NCI-H226 (cell line): Measurements from ENCODE around the gene CYP21A2.
"Not testable (repeated sequence)": the region's sequence is repeated elsewhere in the genome, so short reads cannot be mapped to it uniquely, and the experiment has no call there.

Experiments
- DNase-seq: peaks from one replicate; pipeline ENCODE4 v3.0.0-alpha.2; 2015

Gene CYP21A2

DNA sequence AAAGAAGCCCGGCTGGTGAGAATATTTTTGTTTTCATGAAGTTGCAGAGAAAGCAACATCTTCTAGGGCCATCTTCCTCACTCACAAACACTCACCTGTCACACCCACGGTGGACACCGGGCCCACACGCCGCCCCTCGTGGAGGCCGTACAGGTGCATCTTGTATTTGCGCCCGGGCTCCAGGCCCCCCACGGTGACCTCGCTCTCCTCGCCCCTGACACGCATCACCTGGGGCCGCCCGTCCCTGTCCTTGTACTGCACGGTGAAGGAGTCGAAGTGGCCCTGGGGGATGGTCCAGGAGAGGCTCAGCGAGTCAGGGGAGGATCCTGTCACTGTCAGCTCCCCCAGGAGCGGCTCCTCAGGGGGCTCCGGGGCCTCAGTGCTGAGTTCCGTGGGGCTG, 17.5 kb downstream of the CYP21A2 start:
- not testable (repeated sequence) for DNase-seq

DNA sequence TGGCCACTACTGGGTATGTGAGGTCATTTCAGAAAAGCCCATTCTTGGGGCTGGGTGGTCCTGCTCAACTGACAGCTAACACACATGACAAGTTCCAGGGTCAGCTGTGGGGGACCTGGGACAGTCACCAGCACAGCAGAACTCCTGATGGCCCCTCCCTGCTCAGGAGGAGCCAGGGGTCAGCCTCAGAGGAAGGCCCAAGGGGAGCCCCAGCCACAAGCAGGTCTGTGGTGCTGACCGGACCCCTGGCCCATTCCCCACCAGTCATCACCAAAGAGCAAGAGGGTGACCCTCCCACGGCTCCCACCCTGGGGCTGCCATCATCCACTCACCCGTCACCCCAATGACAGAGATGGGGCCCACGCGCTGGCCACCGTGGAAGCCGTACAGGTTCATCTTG, 18.0 kb downstream of the CYP21A2 start:
- no peak for DNase-seq

DNA sequence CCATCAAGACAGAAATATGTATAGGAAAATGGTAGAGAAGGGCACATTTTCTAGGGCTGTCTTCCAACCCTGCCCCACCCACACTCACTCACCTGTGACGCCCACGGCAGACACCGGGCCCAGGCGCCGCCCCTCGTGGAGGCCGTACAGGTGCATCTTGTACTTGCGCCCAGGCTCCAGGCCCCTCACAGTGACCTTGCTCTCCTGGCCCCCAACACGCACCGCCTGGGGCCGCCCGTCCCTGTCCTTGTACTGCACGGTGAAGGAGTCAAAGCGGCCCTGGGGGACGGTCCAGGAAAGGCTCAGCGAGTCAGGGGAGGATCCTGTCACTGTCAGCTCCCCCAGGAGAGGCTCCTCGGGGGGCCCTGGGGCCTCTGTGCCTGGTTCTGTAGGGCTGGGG, 19.8 kb downstream of the CYP21A2 start:
- no peak for DNase-seq

DNA sequence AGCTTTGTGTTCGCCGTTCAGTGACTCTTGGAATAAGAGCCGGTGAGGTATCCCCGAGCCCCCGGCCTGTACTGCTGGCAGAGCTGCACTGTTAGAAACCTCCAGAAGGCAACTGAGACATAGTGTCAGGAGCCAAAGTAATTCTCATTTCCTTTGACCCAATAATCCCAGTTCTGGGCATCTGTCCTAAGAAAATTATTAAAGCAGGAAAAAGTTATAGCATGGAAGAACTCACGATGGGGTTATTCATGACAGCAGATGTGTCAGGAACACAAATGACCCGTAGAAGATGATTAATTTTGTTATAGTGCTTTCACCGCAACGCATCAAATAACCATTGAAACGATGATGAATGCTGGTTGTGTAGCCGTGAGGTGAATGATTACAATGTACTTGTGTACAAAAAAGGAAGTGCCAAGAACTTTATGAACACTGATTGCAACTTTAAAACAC, 20.3 kb downstream of the CYP21A2 start:
- no peak for DNase-seq

DNA sequence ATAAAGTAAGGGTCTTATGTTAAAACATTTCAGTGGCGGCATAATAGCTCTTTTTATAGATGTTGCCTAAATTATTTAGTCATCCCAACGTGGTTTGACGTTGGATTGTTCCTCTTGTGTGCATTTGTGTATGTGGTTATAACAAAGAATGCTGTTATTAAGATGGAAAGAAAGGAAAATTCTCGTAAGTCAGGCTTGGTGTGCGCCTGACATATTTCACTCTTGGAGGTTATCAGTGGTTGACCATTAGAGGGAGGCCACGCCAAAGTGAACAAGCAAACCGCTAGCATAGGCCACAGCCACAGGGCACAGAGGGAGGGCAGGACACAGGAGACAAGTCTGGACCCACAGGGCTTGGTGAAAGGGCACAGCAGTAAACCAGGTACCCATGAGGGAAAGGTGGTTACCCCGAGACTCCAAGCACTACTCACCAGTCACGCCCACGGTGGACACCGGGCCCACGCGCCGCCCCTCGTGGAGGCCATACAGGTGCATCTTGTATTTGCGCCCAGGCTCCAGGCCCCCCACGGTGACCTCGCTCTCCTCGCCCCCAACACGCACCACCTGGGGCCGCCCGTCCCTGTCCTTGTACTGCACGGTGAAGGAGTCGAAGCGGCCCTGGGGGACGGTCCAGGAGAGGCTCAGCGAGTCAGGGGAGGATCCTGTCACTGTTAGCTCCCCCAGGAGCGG, 22.9 kb downstream of the CYP21A2 start:
- DNase-seq = no peak

DNA sequence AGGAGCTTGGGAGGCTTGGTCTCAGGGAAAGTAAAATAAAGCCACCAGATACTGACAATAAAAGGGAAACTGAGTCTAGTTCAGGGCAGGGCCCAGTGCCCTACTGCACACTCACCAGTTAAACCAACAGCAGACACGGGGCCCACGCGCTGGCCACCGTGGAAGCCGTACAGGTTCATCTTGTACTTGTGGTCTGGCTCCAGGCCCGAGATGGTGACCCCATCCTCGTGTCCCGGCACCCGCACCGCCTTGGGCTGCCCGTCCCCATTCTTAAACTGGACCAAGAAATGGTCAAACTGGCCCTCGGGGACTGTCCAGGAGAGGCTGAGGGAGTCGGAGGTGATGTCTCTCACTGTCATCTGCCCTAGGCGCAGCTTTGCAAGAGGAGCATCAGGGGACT, 26.5 kb downstream of the CYP21A2 start:
- DNase-seq = no peak

DNA sequence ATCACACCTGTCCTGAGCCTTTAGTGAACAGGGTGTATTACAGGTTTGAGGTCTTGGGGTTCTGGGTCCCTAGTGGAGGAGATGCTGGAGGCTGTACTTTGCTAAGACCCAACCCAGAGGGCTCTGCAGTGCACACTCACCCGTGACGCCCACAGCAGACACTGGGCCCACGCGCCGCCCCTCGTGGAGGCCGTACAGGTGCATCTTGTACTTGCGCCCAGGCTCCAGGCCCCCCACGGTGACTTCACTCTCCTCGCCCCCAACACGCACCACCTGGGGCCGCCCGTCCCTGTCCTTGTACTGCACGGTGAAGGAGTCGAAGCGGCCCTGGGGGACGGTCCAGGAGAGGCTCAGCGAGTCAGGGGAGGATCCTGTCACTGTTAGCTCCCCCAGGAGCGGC, 29.3 kb downstream of the CYP21A2 start:
- DNase-seq = not testable (repeated sequence)

DNA sequence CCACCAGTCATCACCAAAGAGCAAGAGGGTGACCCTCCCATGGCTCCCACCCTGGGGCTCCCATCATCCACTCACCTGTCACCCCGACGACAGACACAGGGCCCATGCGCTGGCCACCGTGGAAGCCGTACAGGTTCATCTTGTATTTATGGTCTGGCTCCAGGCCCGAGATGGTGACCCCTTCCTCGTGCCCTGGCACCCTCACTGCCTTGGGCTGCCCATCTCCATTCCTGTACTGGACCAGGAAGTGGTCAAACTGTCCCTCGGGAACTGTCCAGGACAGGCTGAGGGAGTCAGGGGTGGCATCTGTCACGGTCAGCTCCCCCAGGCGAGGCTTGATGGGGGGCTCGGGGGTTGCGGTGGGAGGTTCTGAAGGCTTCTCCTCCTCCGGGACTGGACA, 30.1 kb downstream of the CYP21A2 start:
- not testable (repeated sequence) for DNase-seq

DNA sequence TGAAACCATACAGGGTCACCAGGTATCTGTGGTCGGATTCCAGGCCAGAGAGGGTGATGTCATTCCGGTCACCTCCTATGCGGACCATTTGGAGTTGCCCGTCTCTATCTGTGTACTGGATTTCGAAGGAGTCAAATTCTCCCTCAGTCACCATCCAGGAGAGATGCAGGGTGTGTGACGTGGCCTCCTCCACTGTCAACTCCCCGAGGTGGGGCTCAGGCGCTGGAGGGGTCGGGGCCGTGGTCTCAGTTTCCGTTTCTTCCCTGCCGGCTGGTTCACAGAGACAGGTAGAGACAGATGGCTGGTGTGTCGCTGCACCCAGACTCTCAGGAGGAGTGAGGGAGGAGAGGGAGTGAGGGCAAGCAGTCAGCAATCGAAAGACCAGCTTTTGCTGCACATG, 30.7 kb downstream of the CYP21A2 start:
- DNase-seq = no peak

DNA sequence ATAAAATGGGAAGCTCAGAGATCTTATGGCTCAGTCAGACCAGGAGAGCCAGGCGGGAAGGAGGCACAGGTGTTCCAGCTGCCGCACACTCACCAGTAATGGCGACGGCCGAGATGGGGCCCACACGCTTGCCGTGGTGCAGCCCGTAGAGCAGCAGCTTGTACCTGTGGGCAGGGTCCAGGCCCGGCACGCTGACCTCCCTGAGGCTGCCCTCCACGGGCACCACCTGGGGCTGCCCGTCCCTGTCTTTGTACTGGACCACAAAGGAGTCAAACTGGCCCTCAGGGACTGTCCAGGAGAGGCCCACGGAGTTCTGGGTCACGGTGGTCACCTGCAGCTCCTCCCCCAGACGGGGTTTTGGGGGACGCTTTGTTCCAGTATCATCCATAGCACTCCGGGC, 31.2 kb downstream of the CYP21A2 start:
- DNase-seq = no peak

DNA sequence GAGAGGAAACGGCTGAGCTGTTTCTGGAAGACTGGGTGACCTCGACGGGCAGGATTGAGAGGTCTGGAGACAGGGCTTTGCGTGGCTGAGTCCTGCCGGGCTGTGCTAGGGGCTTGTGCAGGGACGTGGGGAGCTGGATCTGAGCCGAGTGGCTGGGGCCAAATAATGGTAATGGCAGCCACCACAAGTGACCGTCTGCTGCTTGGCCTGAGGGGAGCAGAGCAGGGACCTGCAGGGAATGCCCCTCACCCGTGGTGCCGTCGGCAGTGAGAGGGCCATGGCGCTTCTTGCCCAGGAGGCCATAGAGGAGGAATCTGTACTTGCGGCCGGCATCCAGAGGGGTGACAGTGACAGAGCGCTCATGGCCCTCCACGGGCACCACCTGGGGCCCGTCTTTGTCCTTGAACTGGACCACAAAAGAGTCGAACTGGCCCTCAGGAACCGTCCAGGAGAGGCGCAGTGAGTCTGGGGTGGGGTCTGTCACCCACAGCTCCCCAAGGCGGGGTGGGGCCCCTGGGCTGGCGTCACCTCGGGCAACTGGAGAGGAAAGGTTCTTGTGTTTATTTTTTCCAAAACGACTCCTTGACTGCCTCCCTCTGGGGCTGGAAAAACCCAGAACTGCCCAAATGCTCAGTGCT, 31.8 kb downstream of the CYP21A2 start:
- no peak for DNase-seq

DNA sequence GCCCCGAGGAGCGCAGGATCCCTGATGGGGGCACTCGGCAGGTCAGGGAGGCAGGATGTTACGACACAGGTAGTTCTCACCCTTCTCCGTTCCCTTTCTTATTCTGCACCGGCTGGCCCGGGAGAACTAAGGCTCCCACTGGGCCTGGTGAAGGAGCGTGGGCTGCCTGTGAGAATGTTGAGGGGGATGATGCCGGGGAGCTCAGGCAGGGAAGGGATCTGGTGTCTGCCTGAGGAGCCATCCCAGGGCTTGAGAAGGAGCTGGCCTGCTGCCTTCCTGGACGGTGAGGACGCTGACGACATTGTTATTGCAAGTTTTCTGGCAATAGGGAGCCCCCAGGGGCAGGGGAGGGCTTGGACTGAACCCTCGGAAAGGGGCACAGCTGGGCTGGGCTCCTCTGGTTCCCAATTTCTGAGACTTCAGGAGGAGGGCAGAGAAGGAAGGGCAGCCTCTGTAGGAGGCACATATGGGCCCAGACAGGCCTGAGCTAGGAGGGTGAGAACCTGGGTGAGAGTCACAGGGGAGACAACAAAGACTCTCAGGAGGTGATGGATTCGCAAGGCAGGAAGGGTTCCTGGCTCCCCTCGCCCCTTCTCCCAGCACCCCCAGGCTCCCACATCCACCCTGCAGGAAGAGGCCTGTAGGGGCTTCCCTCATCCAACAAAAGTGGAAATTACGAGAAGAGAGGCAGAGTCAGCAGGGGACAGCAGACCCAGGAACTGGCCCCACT, 32.8 kb downstream of the CYP21A2 start:
- DNase-seq = no peak

DNA sequence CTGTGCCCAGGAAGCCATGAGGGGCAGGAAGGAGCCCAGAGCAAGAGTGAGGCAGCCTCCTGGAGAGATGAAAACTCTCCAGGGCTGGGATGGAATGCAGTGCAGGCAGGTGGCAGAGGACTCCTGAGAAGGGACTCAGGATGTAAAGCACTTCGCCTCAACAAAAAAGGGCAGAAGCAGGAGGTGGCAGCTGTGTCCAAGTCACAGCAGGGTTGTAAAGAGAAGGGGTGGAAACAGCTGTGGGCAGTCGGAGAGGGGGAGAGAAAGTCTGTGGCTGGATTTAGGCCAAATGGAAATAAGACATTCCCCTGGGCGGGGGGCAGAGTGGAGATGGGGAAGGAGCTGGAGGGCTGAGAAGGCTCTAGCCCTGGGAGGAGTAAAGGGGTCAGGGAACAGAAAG, 34.9 kb downstream of the CYP21A2 start:
- no peak for DNase-seq

DNA sequence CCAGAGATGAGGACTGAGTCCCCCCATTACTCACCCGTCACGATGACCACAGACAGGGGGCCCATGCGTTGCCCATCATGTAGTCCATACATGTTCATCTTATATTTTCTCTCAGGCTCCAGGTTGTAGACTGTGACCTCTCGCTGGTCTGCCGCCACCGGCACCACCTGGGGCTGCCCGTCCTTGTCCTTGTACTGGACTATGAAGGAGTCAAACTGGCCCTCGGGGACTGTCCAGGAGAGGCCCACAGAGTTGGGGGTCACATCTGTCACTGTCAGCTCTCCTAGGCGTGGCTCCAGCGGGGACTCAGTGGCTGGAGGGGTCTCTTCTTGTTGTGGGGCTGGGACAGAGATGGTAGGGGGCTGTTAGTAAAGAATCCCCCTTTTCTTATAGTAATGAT, 35.4 kb downstream of the CYP21A2 start:
- no peak for DNase-seq

DNA sequence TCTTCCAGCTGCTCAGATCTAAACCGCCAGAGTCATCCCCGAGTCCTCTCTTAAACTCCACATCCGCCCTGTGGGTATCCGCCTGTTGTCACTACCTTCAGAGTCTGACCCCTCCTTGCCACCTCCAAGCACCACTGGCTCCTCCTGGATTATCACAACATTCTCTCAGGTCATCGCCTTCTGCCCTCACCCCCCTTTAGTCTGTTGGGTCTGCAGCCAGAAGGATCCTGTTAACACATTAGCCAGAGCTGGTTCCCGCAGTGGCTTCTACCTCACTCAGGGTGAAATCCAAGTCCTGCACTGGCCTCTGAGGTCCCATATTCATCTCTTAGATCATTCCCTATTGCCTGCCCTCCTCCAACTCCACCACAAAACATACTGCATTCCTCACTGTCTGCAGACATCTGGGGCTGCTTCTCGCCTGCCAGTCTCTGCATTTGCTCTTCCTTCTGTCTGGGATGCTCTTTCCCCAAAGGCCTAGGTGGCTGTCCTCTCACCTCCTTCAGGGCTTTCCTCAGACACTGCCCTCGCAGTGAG, 36.8 kb downstream of the CYP21A2 start:
- no peak for DNase-seq

DNA sequence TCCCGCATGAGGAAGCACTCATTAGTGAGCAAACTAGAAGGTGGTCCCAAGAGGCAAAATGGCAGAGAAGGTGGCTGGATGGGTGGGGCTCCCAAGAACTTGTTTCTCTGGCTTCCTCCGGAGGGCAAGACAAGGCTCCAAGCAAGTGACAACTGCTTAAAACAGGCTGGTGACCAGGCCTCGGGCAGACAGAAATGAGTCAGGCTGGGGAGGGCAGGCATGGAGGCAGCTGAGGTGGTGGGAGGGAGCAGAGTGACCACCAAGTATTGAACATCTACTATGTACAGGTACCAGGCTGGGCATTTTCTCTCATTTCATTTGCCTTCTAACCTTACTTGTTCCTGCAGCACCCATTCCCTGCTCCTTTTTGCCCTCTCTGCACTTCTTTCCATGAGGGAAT, 37.6 kb downstream of the CYP21A2 start:
- no peak for DNase-seq

DNA sequence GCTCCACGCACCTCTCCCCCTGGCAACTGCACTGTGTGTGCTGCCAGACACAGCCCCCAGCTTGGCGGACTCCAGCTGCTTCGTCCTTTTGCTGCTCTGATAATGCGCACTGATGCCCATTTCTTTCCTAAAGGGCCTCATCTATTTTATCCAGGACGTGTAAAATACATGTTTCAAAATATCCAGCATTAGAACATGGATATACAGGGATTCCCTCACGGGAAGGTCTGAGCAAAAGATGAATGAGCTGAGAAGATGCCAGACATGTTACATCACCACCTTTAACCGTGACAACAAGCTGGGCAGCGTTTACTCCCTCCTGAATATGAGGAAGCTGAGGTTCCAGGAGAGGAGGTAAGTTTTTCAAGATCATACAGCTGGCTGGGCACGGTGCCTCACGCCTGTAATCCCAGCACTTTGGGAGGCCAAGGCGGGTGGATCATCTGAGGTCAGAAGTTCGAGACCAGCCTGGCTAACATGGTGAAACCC, 38.1 kb downstream of the CYP21A2 start:
- peak; percentile 97 for DNase-seq

DNA sequence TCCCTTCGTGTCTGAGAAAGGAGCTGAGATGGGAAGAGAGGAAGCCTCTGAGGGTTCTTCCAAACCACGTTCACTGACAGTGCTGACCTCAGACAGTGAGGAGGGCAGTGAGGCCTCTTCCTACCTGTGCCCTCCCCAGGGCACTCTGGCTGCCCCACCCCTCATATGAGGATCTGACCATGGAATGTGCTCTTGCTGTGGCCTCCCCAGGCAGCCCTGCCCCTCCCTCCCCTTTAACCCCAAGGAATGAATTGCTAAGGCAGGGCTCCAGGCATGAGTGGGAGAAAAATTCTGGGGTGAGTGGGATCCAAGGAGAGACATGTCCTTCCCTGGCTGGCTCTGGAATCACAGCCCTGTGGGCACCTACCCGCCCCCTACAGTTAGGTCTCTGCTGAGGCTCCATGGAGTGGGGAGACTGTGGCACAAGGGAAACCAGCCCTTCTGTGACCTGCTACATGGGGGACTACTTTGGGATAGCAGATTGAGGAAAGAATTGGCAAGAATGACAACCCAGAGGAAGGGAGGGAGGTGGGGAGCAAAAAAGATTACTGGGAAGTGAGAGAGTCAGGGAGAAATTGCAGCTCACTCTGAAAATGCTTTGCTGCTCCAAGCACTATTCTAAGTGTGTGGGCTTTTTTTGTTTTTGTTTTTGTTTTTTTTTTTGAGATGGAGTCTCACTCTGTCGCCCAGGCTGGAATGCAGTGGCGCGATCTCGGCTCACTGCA, 41.5 kb downstream of the CYP21A2 start:
- DNase-seq = peak; percentile 76

DNA sequence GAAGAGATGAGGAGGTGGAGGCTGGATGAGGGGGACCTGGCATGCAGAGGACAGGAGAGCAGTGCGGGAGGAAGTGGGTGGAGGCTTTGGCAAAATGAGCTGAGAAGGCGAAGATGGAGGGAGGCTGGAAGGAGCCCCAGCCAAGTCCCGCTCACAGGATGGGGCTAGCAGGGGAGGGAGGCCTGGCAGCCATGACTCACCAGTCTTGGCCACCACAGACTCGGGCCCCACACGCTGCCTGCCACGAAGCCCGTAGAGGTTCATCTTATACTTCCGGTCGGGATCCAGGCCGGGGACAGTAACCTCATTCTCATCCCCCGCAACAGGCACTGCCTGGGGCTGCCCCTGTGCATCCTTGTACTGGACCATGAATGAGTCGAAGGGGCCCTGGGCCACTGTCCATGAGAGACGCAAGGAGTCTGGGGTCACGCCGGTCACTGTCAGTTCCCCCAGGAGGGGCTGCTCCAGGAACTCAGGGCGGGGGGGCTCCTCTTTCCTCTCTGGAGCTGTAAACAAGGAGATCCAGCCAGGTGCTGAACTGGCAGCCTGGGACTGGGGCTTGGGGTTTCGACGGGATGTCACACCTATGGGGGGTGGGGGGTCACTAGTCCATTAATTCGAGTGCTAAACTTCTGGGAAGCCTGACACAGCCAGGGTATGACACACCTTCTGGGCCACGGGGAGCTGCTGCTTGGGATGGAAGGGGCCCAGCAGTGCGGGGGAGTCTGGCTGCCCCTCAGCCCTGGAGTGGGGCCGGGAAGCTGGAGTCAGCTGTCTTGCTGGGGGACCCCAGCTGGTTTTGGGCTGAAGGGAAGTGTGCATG, 43.2 kb downstream of the CYP21A2 start:
- peak; percentile 95 for DNase-seq

DNA sequence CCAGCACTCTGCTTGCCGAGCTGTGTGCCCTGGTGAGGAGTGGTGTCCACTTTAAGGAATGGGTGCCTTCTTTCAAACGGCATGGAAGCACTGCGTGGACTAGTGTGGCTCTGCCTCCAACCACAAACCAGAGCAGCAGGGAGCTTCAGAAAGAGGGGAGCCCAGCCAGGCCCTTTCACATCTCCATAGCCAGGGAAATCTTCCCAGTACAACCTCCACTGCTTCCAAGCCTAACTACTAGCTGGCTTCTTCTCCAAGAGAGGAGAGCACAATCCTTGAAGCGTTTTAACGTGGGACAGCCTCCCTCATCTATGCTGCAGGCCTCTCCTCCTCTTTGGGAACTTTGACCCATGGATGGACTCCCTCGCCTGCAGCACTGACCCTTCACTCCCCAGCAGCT, 44.3 kb downstream of the CYP21A2 start:
- DNase-seq = peak; percentile 17

DNA sequence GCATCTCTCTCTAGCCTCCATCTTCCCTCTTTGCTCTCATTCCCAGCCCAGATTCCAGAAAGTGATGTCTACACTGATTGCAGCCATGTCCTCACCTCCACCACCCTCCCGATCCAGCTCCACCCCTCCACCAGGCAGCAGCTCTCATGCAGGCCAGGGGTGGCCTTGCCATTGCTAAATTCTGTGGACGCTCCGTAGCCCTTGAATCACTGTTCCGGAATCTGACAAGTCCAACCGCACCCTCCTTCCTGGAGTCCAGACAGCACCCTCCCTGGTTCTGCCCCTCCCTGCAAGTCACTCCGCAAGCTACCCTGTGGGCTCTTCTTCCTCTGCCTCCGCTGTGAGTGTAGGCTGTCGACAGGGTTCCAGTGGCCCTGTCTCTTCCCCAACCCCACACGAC, 44.7 kb downstream of the CYP21A2 start:
- peak; percentile 98 for DNase-seq
